Right lobe of liver (tissue), 4 donors: Measurements from ENCODE around the gene THADA.

ENCODE experiments used
- POLR2A ChIP-seq: fragments of 450-650 bp; IDR thresholded peaks from one replicate; pipeline ENCODE4 v1.6.1; 2017; ENCODE audit warnings: antibody characterized with exemption, mild to moderate bottlenecking
- TF ChIP-seq, protein P1 (sequence below), 4 donors: fragments of 200-600 bp in 3 of 4; fragments of 450-650 bp in 1 of 4; IDR thresholded peaks; one replicate each; pipeline versions ENCODE4 v1.5.1 to v1.8.0; 2016 to 2022; ENCODE audit warnings: antibody characterized with exemption in 4 of 4, mild to moderate bottlenecking in 2 of 4
- donor health status: DM: no; HTN: no; CAD: no.
- donor health status: DM: no; HTN: no; CAD: no.
- donor health status: DM: no; HTN: yes; CAD: no.

DNA sequence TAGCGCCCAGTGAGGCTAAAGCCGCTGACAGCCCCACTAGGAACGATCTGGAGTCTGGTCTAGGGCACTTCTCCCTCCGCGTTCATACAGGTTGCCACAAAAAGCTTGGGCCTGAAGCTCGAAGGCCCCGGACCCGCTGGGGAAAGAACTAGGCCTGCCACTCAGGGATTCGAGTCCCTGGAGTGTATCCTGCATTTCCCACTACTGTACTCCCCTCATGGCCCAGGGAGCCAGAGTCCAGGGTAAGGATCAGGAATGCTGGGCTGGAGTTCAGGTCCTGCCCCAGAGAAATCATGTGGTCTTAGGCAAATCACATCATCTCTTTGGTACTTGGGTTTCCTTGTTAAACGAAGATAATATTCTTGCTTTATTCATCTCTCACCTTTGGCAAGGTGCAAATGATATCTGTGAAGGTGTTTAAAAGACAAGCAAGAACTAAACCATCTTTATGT is 368.0 kb downstream of the THADA start:
- TF ChIP-seq, protein P1, sequence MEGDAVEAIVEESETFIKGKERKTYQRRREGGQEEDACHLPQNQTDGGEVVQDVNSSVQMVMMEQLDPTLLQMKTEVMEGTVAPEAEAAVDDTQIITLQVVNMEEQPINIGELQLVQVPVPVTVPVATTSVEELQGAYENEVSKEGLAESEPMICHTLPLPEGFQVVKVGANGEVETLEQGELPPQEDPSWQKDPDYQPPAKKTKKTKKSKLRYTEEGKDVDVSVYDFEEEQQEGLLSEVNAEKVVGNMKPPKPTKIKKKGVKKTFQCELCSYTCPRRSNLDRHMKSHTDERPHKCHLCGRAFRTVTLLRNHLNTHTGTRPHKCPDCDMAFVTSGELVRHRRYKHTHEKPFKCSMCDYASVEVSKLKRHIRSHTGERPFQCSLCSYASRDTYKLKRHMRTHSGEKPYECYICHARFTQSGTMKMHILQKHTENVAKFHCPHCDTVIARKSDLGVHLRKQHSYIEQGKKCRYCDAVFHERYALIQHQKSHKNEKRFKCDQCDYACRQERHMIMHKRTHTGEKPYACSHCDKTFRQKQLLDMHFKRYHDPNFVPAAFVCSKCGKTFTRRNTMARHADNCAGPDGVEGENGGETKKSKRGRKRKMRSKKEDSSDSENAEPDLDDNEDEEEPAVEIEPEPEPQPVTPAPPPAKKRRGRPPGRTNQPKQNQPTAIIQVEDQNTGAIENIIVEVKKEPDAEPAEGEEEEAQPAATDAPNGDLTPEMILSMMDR (IDR thresholded peaks at IDR 0.05): peak; percentile 27 to 45 (median 38)
- no peak for TF ChIP-seq POLR2A
